HuH-7.5 (cell line): ENCODE results near the gene SPSB4.
A peak's percentile ranks its signal among the peaks of the same experiment; 100 is the strongest.
"Not testable (repeated sequence)": the region's sequence is repeated elsewhere in the genome, so short reads cannot be mapped to it uniquely, and the experiment has no call there.

Experiments
- DNase-seq: peaks from one replicate; pipeline ENCODE4 v3.0.0; 2011; ENCODE audit warnings: low spot score

The SPSB4 gene

DNA sequence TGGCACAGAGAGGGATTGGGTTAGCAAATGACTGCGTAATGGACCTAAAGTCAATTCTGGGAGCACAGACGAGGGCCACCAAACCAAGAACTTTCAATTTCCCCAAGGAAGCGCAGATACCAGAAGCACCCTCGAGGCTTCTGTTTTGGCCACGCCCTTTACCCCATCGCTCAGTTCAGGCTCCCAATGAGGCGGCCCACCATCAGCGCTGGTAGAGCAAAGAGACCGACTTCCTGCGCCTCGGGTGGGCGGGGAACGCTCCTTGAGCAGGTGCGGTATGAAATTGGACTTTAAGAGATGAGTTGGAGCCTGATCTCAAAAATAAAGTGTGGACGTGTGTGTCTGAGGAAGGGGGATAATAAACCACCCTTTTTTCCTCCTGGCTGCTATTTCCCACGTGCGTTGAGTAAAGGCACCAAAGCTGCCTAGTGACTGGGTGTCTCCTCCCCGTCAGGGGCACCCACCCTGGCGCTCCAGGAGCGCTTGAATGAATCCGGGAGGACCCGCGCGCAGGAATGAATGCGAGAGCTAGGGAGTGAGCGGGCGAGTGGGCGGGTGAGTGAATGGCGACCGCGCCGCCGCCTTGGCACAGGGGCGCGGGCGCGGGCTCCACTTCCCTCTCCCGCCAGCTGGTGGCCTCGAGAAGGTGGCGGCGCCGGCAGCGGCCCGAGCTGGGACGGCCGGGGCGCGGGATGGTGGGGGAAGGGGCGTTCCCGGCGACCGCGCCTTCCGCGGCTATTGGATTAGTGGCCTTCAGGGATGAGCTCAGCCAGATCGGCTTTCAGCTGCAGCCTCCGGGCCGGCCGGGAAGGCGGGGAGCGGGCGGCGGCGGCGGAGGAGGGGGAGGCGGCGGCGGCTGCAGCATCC is at the start of gene SPSB4:
Gene SPSB4 (plus strand): TSS at position 772 of the 867 bp plus-strand sequence. CDS start 14,758 bp downstream, outside the sequence.
- DNase-seq, result peak; percentile 77

DNA sequence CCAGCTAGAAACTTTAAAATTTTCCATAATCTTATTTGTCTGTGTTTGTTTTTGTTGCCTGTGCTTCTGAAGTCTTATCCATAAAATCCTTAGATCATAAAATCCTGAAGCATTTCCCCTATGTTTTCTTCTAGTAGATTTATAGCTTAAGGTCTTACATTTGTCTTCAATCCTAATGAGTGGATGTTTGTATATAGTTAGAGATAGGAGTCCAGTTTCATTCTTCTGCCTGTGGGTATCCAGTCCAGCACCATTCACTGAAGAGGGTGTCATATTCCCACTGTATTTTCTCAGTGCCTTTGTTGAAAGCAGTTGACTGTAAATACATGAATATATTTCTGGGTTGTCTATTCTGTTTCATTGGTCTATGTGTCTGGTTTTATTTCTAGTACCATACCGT is 44.8 kb upstream of the SPSB4 start:
- no peak for DNase-seq

DNA sequence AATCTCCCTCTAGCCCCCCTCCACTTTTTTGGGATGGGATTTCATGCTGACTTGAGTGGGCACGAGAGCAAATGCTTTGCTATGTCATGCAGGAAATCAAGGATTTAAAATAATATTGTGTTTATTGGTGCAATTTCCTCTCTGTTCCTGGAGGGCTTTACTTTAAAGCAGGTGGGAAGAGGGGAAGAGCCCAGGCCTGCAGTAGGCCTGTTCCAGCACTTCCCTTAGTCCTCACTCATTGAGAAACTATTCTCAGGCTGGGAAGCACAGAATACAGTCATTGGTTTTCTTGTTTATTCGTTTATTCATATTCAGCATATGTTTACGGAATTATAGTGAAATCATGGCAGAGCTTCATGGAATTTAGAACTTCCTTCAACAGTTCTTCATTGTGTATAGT is 41.7 kb upstream of the SPSB4 start:
- no peak for DNase-seq

DNA sequence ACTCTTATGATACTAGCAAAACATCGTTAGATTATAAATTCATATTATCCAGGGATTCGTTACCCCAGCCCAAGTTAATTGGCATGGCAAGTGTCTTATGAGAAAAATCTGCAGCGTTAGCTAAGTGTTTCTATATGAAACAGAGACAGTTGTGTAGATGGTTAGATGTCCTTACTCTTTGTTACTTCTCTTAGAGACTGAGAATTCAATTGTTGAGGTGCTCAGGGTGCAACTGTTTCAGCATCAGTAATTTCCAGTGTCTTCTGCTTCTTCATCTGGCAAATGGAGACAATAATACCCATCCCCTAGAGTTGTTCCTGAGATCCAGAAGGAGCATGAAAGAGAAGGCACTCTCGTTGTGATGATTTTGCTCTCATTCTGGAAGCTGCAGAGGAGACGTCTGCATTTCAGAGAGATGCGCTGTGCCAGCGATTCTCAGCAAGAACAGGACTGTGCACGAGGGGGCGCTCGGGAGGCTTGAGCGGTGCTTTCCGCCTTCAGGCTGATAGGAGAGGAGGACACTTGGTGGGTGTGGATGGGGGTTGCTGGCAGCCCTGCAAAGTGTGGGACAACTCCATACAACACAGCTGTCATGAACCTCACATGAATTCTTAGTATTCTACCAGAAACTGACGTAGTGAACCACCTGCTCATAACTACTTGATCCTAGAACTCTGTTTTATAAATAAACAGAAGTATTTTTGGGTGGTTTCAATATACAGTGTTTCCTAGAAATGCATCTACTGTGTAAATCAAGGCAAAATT is 39.7 kb upstream of the SPSB4 start:
- DNase-seq, result peak; percentile 28

DNA sequence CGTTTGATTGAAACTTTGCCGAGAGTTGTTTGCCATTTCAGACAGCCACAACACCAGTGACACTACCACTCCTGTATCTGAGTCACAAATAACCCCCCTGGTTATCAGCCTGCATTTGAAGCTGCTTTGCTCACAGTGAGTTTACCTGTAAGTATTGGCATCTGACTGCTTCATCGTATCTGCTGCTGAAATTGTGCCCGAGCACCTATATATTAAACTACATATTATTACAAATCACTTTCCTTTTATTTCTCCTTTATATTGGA is 39.2 kb upstream of the SPSB4 start:
- DNase-seq, result no peak

DNA sequence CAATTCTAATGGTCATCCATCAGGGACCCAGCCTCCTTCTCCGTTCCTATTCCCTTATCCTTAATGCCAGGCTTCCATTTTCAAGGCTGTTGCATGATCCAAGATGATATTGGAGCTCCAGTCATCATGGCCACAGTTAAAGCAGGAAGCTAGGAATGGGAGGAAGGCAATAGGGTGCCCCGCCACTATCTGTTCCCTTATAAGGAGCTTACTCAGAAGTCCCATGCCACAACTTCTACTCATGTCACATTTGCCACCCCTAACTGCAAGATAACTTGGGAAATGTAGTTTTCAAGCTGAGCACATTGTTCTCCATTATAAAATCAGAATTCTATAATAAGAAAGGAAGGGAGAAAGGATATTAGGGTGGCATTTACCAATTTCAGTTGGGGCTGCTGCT is 38.6 kb upstream of the SPSB4 start:
- no peak for DNase-seq

DNA sequence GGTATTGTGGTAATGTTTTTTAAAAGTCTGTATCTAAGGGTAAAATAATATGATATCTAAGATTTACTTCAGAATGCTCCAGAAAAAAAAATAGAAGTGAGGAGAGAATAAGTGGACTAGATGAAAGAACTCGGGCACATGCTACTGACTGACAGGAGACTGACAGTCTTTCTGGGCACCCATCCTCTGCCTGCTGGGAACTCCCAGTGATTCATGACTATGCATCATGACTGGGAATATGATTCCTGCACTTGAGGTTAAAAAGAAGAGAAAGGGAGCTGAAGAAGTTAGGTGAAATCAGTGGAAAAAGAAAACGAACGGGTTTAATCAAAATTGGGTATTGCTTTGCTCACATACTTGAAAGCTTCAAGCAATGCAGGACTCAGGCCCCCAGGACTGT is 35.7 kb upstream of the SPSB4 start:
- no peak for DNase-seq

DNA sequence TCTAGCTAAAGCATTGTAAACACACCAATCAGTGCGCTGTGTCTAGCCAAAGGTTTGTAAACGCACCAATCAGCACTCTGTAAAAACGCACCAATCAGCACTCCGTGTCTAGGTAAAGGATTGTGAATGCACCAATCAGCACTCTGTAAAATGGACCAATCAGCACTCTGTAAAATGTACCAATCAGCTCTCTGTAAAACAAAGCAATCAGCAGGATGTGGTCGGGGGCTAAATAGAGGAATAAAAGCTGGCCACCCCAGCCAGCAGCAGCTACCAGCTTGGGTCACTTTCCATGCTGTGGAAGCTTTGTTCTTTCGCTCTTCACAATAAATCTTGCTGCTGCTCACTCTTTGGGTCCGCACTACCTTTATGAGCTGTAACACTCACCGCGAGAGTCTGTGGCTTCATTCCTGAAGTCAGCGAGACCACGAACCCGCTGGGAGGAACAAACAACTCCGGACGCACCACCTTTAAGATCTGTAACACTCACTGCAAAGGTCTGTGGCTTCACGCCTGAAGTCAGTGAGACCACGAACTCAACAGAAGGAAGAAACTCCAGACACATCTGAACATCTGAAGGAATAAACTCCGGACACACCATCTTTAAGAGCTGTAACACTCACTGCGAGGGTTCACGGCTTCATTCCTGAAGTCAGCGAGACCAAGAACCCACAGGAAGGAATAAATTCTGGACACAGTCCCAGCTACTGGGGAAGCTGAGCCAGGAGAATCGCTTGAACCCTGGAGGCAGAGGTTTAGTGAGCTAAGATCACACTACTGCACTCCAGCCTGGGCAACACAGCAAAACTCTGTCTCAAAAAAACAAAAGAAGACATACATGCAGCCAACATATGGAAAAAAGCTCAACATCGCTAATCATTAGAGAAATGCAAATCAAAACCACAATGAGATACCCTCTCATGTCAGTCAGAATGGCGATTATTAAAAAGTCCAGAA is 33.5 kb upstream of the SPSB4 start:
- not testable (repeated sequence) for DNase-seq

DNA sequence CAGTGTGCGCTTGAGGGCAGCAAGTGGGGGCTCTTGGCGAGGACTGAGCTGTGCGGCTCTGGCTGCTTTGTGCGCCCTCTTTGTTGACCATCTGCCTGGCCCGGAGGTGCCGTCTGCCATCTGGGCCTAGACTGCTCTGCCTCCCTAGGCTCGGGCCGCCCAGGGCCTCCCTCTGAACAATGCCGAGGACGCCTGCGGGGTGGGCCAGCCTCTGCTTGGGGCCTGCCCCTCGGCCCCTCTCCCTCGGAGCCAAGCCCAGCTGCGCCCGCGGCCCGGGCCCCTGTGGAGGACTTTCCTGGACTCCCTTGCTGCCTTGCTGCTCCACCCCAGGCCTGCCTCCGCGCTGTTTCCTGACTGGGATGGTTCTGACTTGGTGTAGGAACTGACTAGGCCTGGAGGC is 31.9 kb upstream of the SPSB4 start:
- DNase-seq, result no peak

DNA sequence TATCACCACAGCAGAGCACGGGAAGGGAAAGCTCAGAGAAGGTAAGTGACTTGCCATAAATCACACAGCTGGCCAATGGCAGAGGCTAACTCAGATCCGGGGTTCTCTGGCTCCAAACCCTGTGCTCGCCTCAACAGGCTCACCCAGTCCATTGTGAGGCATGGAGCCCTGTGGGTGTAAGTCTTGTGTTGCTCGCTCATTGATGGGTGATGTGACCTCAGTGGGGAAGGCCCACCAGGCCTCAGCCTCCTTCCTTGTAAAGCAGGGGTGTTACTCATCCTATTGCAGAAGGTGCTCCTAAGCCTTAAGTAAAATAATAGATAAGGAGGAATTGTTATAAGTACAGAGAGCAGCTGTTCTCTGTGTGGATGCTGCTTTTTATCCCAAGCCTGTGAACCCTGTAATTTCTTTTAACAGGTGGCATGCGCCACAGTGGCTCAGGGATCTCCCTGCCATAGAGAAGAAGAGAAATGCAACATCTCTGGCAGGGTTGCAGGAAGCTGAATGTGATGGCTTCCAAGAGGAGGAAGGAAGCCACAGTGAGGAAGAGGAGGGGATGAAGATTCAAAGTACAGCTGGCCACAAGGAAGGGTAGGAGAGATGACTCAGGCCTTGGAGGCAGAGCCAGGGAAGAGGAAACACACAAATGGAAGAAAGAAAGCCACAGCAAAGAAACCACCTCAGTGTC is 30.9 kb upstream of the SPSB4 start:
- DNase-seq, result no peak

DNA sequence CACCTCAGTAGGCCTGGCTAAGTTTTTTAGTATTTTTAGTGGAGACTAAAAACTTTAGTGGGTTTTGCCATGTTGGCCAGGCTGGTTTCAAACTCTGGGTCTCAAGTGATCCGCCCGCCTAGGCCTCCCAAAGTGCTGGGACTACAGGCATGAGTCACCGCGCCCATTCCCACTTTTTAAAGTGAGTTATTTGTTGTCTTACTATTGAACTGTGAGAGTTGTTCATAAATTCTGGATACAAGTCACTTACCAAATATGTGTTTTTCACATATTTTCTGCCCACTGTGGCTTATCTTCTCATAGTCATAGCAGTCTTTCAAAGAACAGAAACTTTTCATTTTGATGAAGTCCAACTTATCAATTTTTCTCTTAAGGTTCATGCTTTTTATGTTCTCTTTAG is 29.9 kb upstream of the SPSB4 start:
- no peak for DNase-seq

DNA sequence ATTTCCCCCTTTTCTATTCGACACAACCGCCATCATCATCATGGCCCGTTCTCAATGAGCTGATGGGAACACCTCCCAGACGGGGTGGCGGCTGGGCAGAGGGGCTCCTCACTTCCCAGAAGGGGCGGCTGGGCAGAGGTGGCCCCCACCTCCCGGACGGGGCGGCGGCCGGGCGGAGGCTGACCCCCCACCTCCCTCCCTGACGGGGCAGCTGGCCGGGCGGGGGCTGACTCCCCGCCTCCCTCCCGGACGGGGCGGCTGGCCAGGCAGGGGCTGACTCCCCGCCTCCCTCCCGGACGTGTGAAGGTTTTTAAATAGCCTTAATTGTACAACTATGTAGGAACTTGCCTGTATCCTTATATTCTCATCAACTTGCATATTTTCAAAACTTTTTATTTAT is 20.9 kb upstream of the SPSB4 start:
- no peak for DNase-seq

DNA sequence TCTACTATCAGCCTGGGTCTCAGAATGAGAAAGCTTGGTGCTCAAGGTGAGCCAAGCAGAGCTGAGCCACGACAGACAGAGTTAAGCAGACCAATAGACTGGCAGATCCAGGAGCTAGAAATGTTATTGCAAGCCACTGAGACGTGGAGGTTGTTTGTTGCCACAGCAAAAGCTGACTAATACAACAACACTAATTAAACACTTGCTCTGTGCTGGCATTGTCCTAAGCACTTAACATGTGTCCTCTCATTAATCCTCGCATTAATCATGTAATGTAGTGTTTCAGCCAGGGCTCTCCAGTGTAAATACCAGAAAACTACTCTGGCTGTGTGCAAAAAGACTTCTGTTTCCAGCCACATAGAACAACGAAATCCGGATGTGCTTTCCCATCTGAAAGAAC is 11.6 kb upstream of the SPSB4 start:
- DNase-seq, result no peak

DNA sequence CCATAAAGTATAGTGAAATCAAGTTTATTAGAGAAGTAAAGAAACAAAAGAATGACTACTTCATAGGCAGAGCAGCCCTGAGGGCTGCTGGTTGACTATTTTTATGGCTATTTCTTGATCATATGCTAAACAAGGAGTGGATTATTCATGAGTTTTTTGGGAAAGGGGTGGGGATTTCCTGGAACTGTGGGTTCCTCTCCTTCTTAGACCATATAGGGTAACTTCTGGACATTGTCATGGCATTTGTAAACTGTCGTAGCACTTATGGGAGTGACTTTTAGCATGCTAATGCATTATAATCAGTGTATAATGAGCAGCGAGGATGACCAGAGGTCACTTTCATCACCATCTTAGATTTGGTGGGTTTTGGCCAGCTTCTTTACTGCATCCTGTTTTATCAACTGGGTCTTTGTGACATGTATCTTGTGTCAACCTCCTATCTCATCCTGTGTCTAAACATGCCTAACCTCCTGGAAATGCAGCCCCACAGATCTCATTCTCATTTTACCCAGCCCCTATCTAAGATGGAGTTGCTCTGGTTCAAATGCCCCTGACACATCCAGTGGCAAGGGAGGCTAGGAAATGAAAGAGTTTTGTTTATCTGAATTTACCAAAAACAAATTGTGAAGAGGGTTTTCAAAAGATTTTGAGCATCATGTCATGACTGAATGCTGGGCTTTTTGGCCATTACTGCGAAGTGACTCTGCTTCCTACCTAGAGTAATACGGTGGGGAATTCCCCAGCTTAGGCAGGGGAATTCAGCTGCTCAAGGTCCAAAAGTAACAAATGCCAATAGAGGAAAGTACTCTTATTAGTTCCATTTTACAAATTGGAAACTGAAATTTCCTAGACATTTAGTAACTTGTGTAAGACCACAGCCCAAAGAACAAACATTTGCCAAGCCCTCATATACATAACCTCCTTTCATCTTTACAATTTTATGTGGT is 6.2 kb upstream of the SPSB4 start:
- no peak for DNase-seq

DNA sequence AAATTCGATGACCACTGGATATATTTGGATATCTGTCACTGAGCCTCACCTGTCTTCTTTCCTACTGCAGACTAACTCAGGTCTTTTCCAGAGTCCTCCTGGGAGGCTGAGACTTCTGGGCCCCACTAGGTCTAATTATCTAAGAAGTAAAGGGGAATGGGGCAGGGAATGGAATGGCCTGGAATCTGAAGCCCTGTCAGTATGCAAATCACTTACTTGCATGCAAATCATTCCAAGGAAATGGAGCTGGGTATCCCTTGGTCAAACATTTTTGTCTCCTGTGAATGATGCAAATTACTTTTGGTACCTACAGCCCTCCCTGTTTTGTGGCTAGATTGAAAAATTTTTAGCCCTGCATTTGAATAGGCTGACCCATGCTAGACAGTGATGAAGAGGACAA is 5.3 kb upstream of the SPSB4 start:
- no peak for DNase-seq

DNA sequence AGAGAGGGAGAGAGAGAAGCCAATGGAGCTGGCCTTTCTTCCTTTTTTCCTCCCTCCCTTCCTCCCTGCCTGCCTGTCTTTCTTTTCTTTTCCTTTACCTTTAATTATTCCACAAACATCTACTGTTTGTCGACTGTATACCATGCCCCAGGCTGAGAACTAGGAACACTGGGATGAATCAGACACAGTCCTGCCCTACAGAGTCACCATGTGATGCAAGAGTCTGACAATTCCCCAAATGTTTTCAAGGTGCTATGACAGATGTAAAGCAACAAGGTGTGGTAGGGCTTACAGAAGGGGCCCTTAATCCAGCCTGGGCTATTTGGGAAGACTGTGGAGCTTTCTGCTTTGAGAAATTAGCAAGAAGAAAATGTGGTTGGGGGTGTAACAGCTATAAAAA is 4.0 kb upstream of the SPSB4 start:
- DNase-seq, result no peak

DNA sequence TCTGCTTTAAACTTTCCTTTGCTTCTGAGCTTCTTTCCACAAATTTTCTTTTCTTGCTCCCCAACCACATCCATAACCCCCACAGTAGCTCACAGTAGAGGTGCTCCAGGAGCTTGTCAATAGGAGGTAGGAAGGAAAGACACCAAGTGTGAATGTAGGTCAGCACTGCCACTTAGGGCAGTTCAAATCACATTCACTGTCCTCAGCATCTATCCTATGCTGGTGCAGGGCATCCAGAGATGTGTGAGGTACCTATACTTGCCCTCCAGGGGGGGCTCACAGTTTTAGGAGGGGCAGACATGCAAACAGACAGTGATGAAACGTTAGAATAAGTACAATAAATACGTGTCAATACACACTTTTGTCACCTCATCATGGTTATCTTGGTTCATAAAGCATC is 1.5 kb upstream of the SPSB4 start:
- DNase-seq, result peak; percentile 36

DNA sequence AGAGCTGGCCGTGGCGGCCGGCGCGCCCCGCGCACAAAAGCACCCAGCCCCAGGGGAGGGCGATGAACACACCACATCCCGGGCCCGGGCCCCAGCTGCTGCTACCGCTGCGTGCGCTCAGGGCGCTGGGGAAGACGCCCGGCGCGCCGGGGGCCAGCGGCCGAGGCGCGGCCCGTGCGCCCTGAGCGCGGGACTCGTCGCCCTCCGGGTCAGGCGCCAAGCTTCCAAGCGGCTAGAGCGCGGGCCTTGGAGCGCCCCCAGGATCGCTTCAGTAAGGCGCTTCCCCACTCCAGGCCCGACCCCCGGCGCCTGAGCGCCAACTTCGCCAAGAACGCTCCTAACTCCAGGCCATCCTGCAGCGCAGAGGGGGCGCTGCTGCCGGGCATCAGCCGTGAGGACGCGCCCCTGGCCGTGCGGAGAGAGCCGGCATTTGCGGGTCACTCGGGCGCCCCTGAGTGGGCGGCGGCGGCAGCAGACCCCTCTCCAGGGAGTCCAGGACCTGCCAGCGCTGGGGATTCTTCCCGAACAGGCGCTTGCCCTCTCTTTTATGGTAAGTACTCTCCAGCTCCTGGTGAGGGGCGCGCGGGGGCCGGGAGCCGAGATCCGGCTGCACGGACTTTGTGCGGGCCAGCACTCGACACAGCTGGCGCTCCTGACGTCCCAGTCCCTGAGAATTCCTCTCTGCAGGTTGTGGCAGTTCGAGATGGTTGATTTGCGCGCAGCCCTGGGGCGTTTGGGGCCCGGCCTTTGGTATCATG is 475 bp downstream of the SPSB4 start:
- DNase-seq, result peak; percentile 45

DNA sequence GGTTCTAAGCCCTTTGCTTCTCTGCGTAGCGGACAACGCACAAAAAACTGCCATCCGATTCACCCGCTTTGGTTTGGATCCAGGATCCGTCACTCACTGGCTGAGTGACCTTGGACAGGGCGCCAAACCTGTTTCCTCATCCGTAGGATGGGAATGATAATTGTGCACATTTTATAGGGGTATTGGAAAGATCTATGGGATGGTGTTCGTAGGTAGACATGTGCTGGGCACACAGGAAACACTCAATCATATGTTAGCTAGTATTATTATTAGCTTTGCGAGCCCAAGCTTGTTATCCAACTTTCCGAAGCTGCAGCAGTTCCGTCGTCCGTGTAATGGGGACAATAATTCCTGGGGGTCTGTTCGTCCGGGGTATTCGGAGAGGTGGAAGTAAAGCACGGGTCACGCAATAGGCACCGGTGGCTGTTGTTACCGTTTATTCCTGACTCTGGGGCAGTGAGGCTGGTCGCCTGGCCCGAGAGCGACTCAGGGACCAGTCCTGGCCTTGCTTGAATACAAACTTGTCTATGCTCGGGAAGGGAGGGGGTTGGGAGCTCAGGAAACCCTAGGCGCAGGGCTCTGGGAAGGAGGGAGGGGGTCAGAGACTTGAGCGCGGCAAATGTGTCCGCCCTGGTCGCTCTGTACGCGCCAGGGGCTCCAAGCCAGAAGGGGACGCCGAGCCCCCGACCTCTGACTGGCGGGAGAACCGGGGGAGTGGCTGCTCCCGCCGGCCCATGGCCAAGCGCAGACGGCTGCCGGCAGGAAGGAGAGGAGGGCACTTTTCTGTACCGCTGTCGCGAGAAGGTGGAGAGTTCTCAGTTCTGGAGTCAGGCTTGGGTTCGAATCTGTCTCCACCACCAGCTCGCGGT is 1.3 kb downstream of the SPSB4 start:
- DNase-seq, result peak; percentile 44
